Gastroesophageal sphincter (tissue), 4 donors: ENCODE measurements around the gene DCP1B. TPM values are rescaled to one million over a fixed set of nuclear protein-coding genes. Genes with fewer than 3 reads are reported as not detected.
"Not testable (repeated sequence)": the region's sequence is repeated elsewhere in the genome, so short reads cannot be mapped to it uniquely, and the experiment has no call there.

Source experiments
- ATAC-seq: fragments of 150-250 bp; one replicate; pipeline ENCODE4 v1.9.1; 2016; ENCODE audit warnings: mild to moderate bottlenecking, moderate library complexity
- H3K27ac ChIP-seq, 4 donors: fragments of 200-600 bp; sonication (generic) in 3 of 4; 1 replicate in 3 of 4; 2 replicates in 1 of 4; pipeline ENCODE4 v1.5.1; 2016 to 2019
- H3K27me3 ChIP-seq: fragments of 200-600 bp; sonication (generic); one replicate; pipeline ENCODE4 v1.5.1; 2019
- H3K36me3 ChIP-seq, 2 donors: fragments of 200-600 bp; sonication (generic); one replicate each; pipeline ENCODE4 v1.5.1; 2019; ENCODE audit warnings: control low read depth in 1 of 2
- H3K4me1 ChIP-seq, 3 donors: fragments of 200-600 bp; sonication (generic); 1 replicate in 2 of 3; 2 replicates in 1 of 3; pipeline ENCODE4 v1.5.1; 2016 to 2019; ENCODE audit warnings: control low read depth in 2 of 3
- H3K4me3 ChIP-seq, 2 donors: fragments of 200-600 bp; sonication (generic); one replicate each; pipeline ENCODE4 v1.5.1; 2019; ENCODE audit warnings: mild to moderate bottlenecking in 1 of 2, moderate library complexity in 1 of 2
- H3K9me3 ChIP-seq, 3 donors: fragments of 200-600 bp; sonication (generic); one replicate each; pipeline ENCODE4 v1.5.1; 2017 to 2019; ENCODE audit warnings: control low read depth in 2 of 3
- CTCF ChIP-seq, 4 experiments: fragments of 200-600 bp in 2 of 4; fragments of 450-650 bp in 2 of 4; sonication (generic) in 1 of 4; IDR thresholded peaks; one replicate each; pipeline ENCODE4 v1.5.1; 2017 to 2019; ENCODE audit warnings: antibody characterized with exemption in 4 of 4, mild to moderate bottlenecking in 2 of 4, moderate library complexity in 2 of 4
- EP300 ChIP-seq: sonication (generic); formaldehyde crosslinking; IDR thresholded peaks from one replicate; pipeline ENCODE4 v1.6.1; 2017; ENCODE audit warnings: antibody characterized with exemption, mild to moderate bottlenecking
- POLR2A ChIP-seq, 2 donors: fragments of 450-650 bp; IDR thresholded peaks; one replicate each; pipeline ENCODE4 v1.6.1; 2017; ENCODE audit warnings: antibody characterized with exemption in 2 of 2, mild to moderate bottlenecking in 2 of 2, moderate library complexity in 1 of 2
- POLR2AphosphoS5 ChIP-seq: sonication (generic); formaldehyde crosslinking; IDR thresholded peaks from one replicate; pipeline ENCODE4 v1.6.1; 2017; ENCODE audit warnings: antibody characterized with exemption
- WGBS, 2 donors: methylation state at CpG; one replicate each; pipeline ENCODE4 v1.1.5; 2018; ENCODE audit warnings: low coverage in 1 of 2; 5-methylcytosine and 5-hydroxymethylcytosine counted together
- total RNA-seq, 4 donors: library from RNA; depleted of rRNA; stranded (reverse); fragments of >200 nt; gene quantifications; one replicate each; pipeline ENCODE4 v1.1.0, GENCODE V29; 2016

Gene DCP1B
- total RNA-seq, 4 donors from 2014 or later = 26.1 to 30.4 (median 27.9) TPM

GRCh38 chr12:1956716-1957115, 47.5 kb downstream of the DCP1B start:
- peaks cover 0 to 49% of the 10 kb centered on the region in 2 donors for H3K36me3 ChIP-seq
- no peaks in the 10 kb centered on the region for H3K27me3 ChIP-seq
- no peak for ATAC-seq
- H3K4me3 ChIP-seq = no peak overlapping the region
- peaks cover 0 to 2% (median 0%) of the 10 kb centered on the region in 3 donors for H3K4me1 ChIP-seq
- H3K27ac ChIP-seq = no peak overlapping the region
- H3K9me3 ChIP-seq = no peaks in the 10 kb centered on the region
- TF ChIP-seq CTCF (IDR thresholded peaks at IDR 0.05) = no peak
- TF ChIP-seq POLR2AphosphoS5 = no peak
- no peak for TF ChIP-seq EP300
- TF ChIP-seq POLR2A (IDR thresholded peaks at IDR 0.05) = no peak
- WGBS, 2 donors = 78% methylated on average over 3 of the region's 3 CpGs

- H3K27ac ChIP-seq = peak overlapping the region; percentile 14 to 87 (median 82)
- H3K9me3 ChIP-seq = no peaks in the 10 kb centered on the region
- H3K36me3 ChIP-seq = peaks cover 7 to 92% of the 10 kb centered on the region in 2 donors
- peaks cover 3 to 37% (median 11%) of the 10 kb centered on the region in 3 donors for H3K4me1 ChIP-seq
- 20 to 38% methylated on average over 8 to 9 of the region's 15 CpGs for WGBS, 2 donors
- no peaks in the 10 kb centered on the region for H3K27me3 ChIP-seq
- TF ChIP-seq POLR2A (IDR thresholded peaks at IDR 0.05) (no peak), POLR2AphosphoS5 (peak; percentile 80)
- ATAC-seq = peak; percentile 78
- H3K4me3 ChIP-seq = no peak overlapping the region
Observed at GRCh38 chr12:1949771-1950470, 54.3 kb downstream of the DCP1B start.

DNA sequence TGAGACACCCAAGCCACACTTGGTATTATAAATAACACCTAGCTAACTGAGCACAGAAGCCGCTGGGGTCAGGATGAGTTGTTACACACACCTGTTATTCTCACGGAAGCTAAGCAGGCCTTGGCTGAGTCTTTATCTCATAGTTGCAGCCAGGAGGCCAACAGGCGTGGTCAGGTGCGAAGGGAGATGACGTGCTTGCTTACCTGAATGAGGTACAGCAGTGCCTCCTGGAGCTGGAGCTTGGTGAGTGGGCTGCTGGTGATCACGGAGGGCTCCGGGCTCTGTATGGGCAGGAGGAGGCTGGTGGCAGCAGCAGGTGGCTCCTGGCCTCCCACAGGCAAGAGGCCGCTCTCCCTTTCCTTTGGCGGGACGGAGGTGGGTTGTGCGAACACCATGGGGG, 55.4 kb downstream of the DCP1B start:
- H3K9me3 ChIP-seq = no peaks in the 10 kb centered on the region
- no peak for TF ChIP-seq POLR2A (IDR thresholded peaks at IDR 0.05)
- no peak for TF ChIP-seq EP300
- no peak for TF ChIP-seq CTCF (IDR thresholded peaks at IDR 0.05)
- no peak for TF ChIP-seq POLR2AphosphoS5
- H3K4me1 ChIP-seq = peaks cover 3 to 37% (median 11%) of the 10 kb centered on the region in 3 donors
- no peak overlapping the region for H3K4me3 ChIP-seq
- H3K27me3 ChIP-seq = no peaks in the 10 kb centered on the region
- ATAC-seq = no peak
- H3K36me3 ChIP-seq = peaks cover 7 to 87% of the 10 kb centered on the region in 2 donors
- H3K27ac ChIP-seq = peak overlapping the region; percentile 1 to 87 (median 82)
- 100% methylated on average over 4 of the region's 11 CpGs; no CpG with 5 or more reads in 1 of the 2 donors for WGBS, 2 donors

DNA sequence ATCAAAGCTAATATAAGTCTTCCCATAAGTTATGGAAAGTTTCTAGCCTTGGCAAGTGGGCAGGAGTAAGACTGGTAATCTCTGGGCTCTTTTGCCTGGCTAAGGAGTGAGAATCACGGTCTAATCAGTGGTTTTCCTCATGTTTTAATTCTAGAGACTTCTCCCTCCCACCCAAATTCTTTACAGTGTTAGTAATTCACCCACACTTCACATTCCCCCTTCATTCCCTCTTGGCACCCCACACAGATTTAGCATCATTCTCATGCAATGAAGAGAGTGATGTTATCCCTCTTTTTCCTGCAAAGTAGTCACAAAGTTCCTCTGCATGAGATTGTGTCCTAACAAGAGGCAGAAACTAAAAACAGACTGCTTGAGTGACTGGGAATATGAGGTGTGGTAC, 57.2 kb downstream of the DCP1B start:
- Histone ChIP-seq H3K4me1 (peaks cover 3 to 37% (median 11%) of the 10 kb centered on the region in 3 donors), H3K36me3 (peaks cover 7 to 73% of the 10 kb centered on the region in 2 donors), H3K9me3 (no peaks in the 10 kb centered on the region), H3K27me3 (no peaks in the 10 kb centered on the region), H3K27ac (no peak overlapping the region), H3K4me3 (no peak overlapping the region)
- TF ChIP-seq POLR2AphosphoS5 (no peak), CTCF (IDR thresholded peaks at IDR 0.05) (no peak), EP300 (no peak), POLR2A (IDR thresholded peaks at IDR 0.05) (no peak)
- ATAC-seq = no peak
- 8 to 13% methylated on average over 1 of the region's 1 CpG for WGBS, 2 donors

- H3K27me3 ChIP-seq = no peaks in the 10 kb centered on the region
- no peak overlapping the region for H3K4me3 ChIP-seq
- ATAC-seq = no peak
- no peaks in the 10 kb centered on the region for H3K9me3 ChIP-seq
- TF ChIP-seq CTCF (IDR thresholded peaks at IDR 0.05) (no peak), POLR2AphosphoS5 (no peak), EP300 (no peak), POLR2A (IDR thresholded peaks at IDR 0.05) (no peak)
- H3K4me1 ChIP-seq = peaks cover 3 to 35% (median 11%) of the 10 kb centered on the region in 3 donors
- H3K36me3 ChIP-seq = peaks cover 7 to 71% of the 10 kb centered on the region in 2 donors
- H3K27ac ChIP-seq = no peak overlapping the region
- 83 to 100% methylated on average over 1 to 2 of the region's 3 CpGs for whole genome bisulfite sequencing, 2 donors
Observed at GRCh38 chr12:1946296-1946695, 58.0 kb downstream of the DCP1B start.

DNA sequence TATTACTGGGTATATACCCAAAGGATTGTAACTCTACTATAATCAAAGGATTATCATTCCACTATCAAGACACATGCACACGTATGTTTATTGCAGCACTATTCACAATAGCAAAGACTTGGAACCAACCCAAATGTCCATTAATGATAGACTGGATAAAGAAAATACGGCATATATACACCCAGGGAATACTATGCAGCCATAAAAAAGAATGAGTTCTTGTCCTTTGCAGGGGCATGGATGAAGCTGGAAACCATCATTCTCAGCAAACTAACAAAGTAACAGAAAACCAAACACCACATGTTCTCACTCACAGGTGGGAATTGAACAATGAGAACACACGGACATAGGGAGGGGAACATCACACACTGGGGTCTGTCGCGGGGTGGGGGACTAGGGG, 58.8 kb downstream of the DCP1B start:
- H3K4me1 ChIP-seq = peaks cover 2 to 29% (median 9%) of the 10 kb centered on the region in 3 donors
- not testable (repeated sequence) for H3K27me3 ChIP-seq, ATAC-seq, H3K9me3 ChIP-seq, H3K4me3 ChIP-seq, H3K27ac ChIP-seq
- H3K36me3 ChIP-seq = peaks cover 7 to 71% of the 10 kb centered on the region in 2 donors
- 86 to 90% methylated on average over 2 to 5 of the region's 5 CpGs for WGBS, 2 donors
